SK-N-SH (cell line): ENCODE measurements around the gene DUSP9. TPM values are rescaled to one million over a fixed set of nuclear protein-coding genes. Genes with fewer than 3 reads are reported as not detected.
A peak's percentile ranks its signal among the peaks of the same experiment; 100 is the strongest.

Experiments used
- CTCF ChIA-PET: fragments of 300-600, 350-600 bp; formaldehyde crosslinking; extraction: SDS; loops from one replicate; lab custom pipeline; 2021; lab: Yijun Ruan, JAX
- POLR2A ChIA-PET: fragments of 350-600 bp; sonication (Branson Sonifier 250); formaldehyde crosslinking; extraction: SDS; loops from one replicate; lab custom pipeline; 2020; ENCODE audit warnings: antibody characterized with exemption, inconsistent platforms; lab: Yijun Ruan, JAX
- DNase-seq: peaks from one replicate; pipeline ENCODE4 v3.0.0; 2012
- H2AFZ ChIP-seq: fragments of 200-600 bp; sonication (generic); 2 replicates; pipeline ENCODE4 v1.8.1; 2016; ENCODE audit warnings: antibody characterized with exemption, mild to moderate bottlenecking, low read depth
- H3F3A ChIP-seq: fragments of 200-600 bp; sonication (generic); replicated peaks from 2 replicates; pipeline ENCODE3; 2016; ENCODE audit warnings: antibody characterized with exemption, mild to moderate bottlenecking; ENCODE audit not compliant: insufficient read depth
- H3K27ac ChIP-seq, 2 experiments: fragments of 200-500 bp in 1 of 2; fragments of 200-600 bp in 1 of 2; sonication (Bioruptor generic) in 1 of 2; sonication (generic), shearing (Covaris generic) in 1 of 2; 2 replicates each; pipeline versions ENCODE4 v1.5.1 to v1.6.1; 2014 to 2016; ENCODE audit warnings: low read depth in 2 of 2, inconsistent platforms in 1 of 2, low read length in 1 of 2, mild to moderate bottlenecking in 1 of 2, mixed read lengths in 1 of 2
- H3K27me3 ChIP-seq: fragments of 200-600 bp; sonication (generic), shearing (Covaris generic); 2 replicates; pipeline ENCODE4 v1.6.1; 2016; ENCODE audit warnings: mixed run types; ENCODE audit not compliant: insufficient read depth
- H3K36me3 ChIP-seq, 2 experiments: fragments of 200-500 bp in 1 of 2; fragments of 200-600 bp in 1 of 2; sonication (Bioruptor generic) in 1 of 2; sonication (generic) in 1 of 2; replicated peaks in 1 of 2; 2 replicates each; pipeline versions ENCODE3 to v1.5.1; 2014 to 2016; ENCODE audit warnings: low read length in 1 of 2, mild to moderate bottlenecking in 1 of 2; ENCODE audit not compliant: insufficient read depth in 2 of 2, control insufficient read depth in 1 of 2
- H3K4me1 ChIP-seq, 2 experiments: fragments of 200-500 bp in 1 of 2; fragments of 200-600 bp in 1 of 2; sonication (Bioruptor generic) in 1 of 2; sonication (generic), shearing (Covaris generic) in 1 of 2; 2 replicates each; pipeline versions ENCODE4 v1.5.1 to v1.6.1; 2014 to 2016; ENCODE audit warnings: low read depth in 1 of 2, low read length in 1 of 2, mixed run types in 1 of 2; ENCODE audit not compliant: insufficient read depth in 2 of 2, control insufficient read depth in 1 of 2
- H3K4me2 ChIP-seq: fragments of 200-600 bp; sonication (generic), shearing (Covaris generic); 2 replicates; pipeline ENCODE4 v1.6.1; 2017; ENCODE audit warnings: mixed run types
- H3K4me3 ChIP-seq, 2 experiments: fragments of 200-500 bp in 1 of 2; fragments of 200-600 bp in 1 of 2; sonication (Bioruptor generic) in 1 of 2; sonication (generic), shearing (Covaris generic) in 1 of 2; 2 replicates each; pipeline versions ENCODE4 v1.5.1 to v1.8.1; 2014 to 2016; ENCODE audit warnings: low read depth in 2 of 2, inconsistent platforms in 1 of 2, low read length in 1 of 2, mild to moderate bottlenecking in 1 of 2, mixed read lengths in 1 of 2, moderate library complexity in 1 of 2
- H3K79me2 ChIP-seq: fragments of 200-600 bp; sonication (generic); 2 replicates; pipeline ENCODE4 v1.8.1; 2017; ENCODE audit warnings: mild to moderate bottlenecking; ENCODE audit not compliant: insufficient read depth
- H3K9ac ChIP-seq: fragments of 200-600 bp; sonication (generic); 2 replicates; pipeline ENCODE4 v1.6.1; 2017; ENCODE audit warnings: mixed run types
- H3K9me2 ChIP-seq: fragments of 200-600 bp; sonication (generic); 2 replicates; pipeline ENCODE4 v1.6.1; 2017; ENCODE audit warnings: mixed run types
- H3K9me3 ChIP-seq: fragments of 200-600 bp; sonication (generic); 2 replicates; pipeline ENCODE4 v1.6.1; 2017; ENCODE audit warnings: mixed run types, mild to moderate bottlenecking, moderate library complexity
- H4K20me1 ChIP-seq: fragments of 200-600 bp; sonication (generic); 2 replicates; pipeline ENCODE4 v1.6.1; 2017; ENCODE audit warnings: mild to moderate bottlenecking, mixed run types; ENCODE audit not compliant: insufficient read depth
- ELF1 ChIP-seq: IDR thresholded peaks from 2 replicates; pipeline ENCODE4 v1.4.0; 2012
- EP300 ChIP-seq, 2 experiments: IDR thresholded peaks; 2 replicates each; pipeline versions ENCODE4 v1.4.0 to v1.6.1; 2012; ENCODE audit warnings: borderline replicate concordance in 1 of 2, low read depth in 1 of 2, low read length in 1 of 2
- FOSL2 ChIP-seq: IDR thresholded peaks from 2 replicates; pipeline ENCODE4 v1.4.0; 2012; ENCODE audit warnings: low read depth, mild to moderate bottlenecking, moderate library complexity, borderline replicate concordance
- FOXJ3 ChIP-seq: sonication (generic); formaldehyde crosslinking; IDR thresholded peaks from 2 replicates; pipeline ENCODE4 v1.5.1; 2020; ENCODE audit warnings: mild to moderate bottlenecking, missing genetic modification reagents
- FOXM1 ChIP-seq: IDR thresholded peaks from 2 replicates; pipeline ENCODE4 v1.4.0; 2012; ENCODE audit warnings: low read depth, mild to moderate bottlenecking
- GABPA ChIP-seq: IDR thresholded peaks from 2 replicates; pipeline ENCODE4 v1.4.0; 2012; ENCODE audit warnings: low read depth, mild to moderate bottlenecking
- GATA2 ChIP-seq: sonication (generic); formaldehyde crosslinking; IDR thresholded peaks from 2 replicates; pipeline ENCODE4 v1.5.0; 2020; ENCODE audit warnings: mild to moderate bottlenecking, missing genetic modification reagents
- MEF2A ChIP-seq: IDR thresholded peaks from 2 replicates; pipeline ENCODE4 v1.4.0; 2012; ENCODE audit warnings: low read depth, borderline replicate concordance
- MXI1 ChIP-seq: IDR thresholded peaks from 2 replicates; pipeline ENCODE4 v1.6.1; 2012; ENCODE audit warnings: mild to moderate bottlenecking, low read depth, low read length, improper control_type of control experiment
- NRF1 ChIP-seq: IDR thresholded peaks from 2 replicates; pipeline ENCODE4 v1.6.1; 2012; ENCODE audit warnings: low read depth, mild to moderate bottlenecking, low read length
- POLR2AphosphoS5 ChIP-seq: IDR thresholded peaks from 2 replicates; pipeline ENCODE4 v1.6.1; 2012; ENCODE audit warnings: low read depth, low read length
- RAD21 ChIP-seq: IDR thresholded peaks from 2 replicates; pipeline ENCODE4 v1.6.1; 2012; ENCODE audit warnings: mild to moderate bottlenecking, low read length
- RFX5 ChIP-seq: IDR thresholded peaks from 2 replicates; pipeline ENCODE4 v1.6.1; 2012; ENCODE audit warnings: mild to moderate bottlenecking, improper control_type of control experiment, low read length
- SMC3 ChIP-seq: IDR thresholded peaks from 2 replicates; pipeline ENCODE4 v1.6.1; 2012; ENCODE audit warnings: low read depth, low read length, improper control_type of control experiment
- WGBS: methylation state at CpG from one replicate; pipeline ENCODE4 v1.1.6; 2017; ENCODE audit warnings: low lambda C conversion rate; 5-methylcytosine and 5-hydroxymethylcytosine counted together
- polyA plus RNA-seq, 3 experiments: library from polyadenylated mRNA; depleted of rRNA; stranded (reverse); fragments of >200 nt; gene quantifications; 2 replicates each; pipeline ENCODE4 v1.2.3, GENCODE V29; 2012
- TF ChIP-seq, protein P1 (sequence below): fragments of 200-600 bp; sonication (generic); IDR thresholded peaks from 2 replicates; pipeline ENCODE4 v1.6.1; 2017; ENCODE audit warnings: antibody characterized with exemption, mild to moderate bottlenecking, moderate library complexity
- TF ChIP-seq, protein P2 (sequence below): fragments of 150-350 bp; IDR thresholded peaks from 2 replicates; pipeline ENCODE4 v1.6.1; 2017; ENCODE audit warnings: antibody characterized with exemption, low read length, low read depth, borderline replicate concordance
- TF ChIP-seq, protein P3 (sequence below): fragments of 150-350 bp; IDR thresholded peaks from 2 replicates; pipeline ENCODE4 v1.6.1; 2016; ENCODE audit warnings: mild to moderate bottlenecking, low read depth, low read length
- TF ChIP-seq, protein P4 (sequence below): IDR thresholded peaks from 2 replicates; pipeline ENCODE4 v1.4.0; 2012; ENCODE audit warnings: low read depth, borderline replicate concordance
- TF ChIP-seq, protein P5 (sequence below): IDR thresholded peaks from 2 replicates; pipeline ENCODE4; 2012

DUSP9 gene
- polyA plus RNA-seq, 1 of the 3 experiments (the other 2 are of a cell fraction), result 0.05 TPM

DNA sequence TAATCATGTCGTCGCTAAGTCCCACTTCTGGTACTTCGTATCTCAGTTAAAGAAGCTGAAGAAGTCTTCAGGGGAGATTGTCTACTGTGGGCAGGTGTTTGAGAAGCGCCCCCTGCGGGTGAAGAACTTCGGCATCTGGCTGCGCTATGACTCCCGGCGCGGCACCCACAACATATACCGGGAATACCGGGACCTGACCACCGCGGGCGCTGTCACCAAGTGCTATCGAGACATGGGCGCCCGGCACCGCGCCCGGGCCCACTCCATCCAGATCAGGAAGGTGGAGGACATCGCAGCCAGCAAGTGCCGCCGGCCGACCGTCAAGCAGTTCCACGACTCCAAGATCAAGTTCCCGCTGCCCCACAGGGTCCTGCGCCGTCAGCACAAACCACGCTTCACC lies 15.3 kb downstream of the DUSP9 start:
- H3K4me3 ChIP-seq, result no peak overlapping the region
- H3K79me2 ChIP-seq, result no peaks in the 10 kb centered on the region
- no peak overlapping the region for H3K9ac ChIP-seq
- no peak overlapping the region for H3K27ac ChIP-seq
- no peaks in the 10 kb centered on the region for H3K9me2 ChIP-seq
- 0 out of 2 replicates have a peak, but pooled peaks cover 9% of the 10 kb centered on the region for H3K9me3 ChIP-seq
- peak; percentile 27 for DNase-seq
- WGBS, result 19% methylated on average over 19 of the region's 31 CpGs
- TF ChIP-seq RAD21 (0 out of 2 replicates have a peak, but pooled peaks have one; percentile 7), SMC3 (0 out of 2 replicates have a peak, but pooled peaks have one; percentile 18), EP300 (IDR thresholded peaks at IDR 0.05; ENCODE audit: borderline replicate concordance in 1 of 2, low read depth in 1 of 2, low read length in 1 of 2) (no peak)
- TF ChIP-seq, protein P1, sequence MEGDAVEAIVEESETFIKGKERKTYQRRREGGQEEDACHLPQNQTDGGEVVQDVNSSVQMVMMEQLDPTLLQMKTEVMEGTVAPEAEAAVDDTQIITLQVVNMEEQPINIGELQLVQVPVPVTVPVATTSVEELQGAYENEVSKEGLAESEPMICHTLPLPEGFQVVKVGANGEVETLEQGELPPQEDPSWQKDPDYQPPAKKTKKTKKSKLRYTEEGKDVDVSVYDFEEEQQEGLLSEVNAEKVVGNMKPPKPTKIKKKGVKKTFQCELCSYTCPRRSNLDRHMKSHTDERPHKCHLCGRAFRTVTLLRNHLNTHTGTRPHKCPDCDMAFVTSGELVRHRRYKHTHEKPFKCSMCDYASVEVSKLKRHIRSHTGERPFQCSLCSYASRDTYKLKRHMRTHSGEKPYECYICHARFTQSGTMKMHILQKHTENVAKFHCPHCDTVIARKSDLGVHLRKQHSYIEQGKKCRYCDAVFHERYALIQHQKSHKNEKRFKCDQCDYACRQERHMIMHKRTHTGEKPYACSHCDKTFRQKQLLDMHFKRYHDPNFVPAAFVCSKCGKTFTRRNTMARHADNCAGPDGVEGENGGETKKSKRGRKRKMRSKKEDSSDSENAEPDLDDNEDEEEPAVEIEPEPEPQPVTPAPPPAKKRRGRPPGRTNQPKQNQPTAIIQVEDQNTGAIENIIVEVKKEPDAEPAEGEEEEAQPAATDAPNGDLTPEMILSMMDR, result peak; percentile 38
- no peak overlapping the region for H2AFZ ChIP-seq
- no peaks in the 10 kb centered on the region for H3K4me1 ChIP-seq
- no peak overlapping the region for H3K4me2 ChIP-seq
- no peaks in the 10 kb centered on the region for H4K20me1 ChIP-seq
- ChIA-PET POLR2A (no interaction called here), CTCF (interaction anchor here (0.9 to 10.5 kb wide), 6 partner anchors 11 to 123 kb away, joined by 3 to 128 read pairs (median 6); no protein-coding TSS in a partner anchor)
- H3K27me3 ChIP-seq, result peaks cover 10% of the 10 kb centered on the region; the same call in 1 of the 2 replicates
- no peaks in the 10 kb centered on the region for H3F3A ChIP-seq
- H3K36me3 ChIP-seq, result no peaks in the 10 kb centered on the region

DNA sequence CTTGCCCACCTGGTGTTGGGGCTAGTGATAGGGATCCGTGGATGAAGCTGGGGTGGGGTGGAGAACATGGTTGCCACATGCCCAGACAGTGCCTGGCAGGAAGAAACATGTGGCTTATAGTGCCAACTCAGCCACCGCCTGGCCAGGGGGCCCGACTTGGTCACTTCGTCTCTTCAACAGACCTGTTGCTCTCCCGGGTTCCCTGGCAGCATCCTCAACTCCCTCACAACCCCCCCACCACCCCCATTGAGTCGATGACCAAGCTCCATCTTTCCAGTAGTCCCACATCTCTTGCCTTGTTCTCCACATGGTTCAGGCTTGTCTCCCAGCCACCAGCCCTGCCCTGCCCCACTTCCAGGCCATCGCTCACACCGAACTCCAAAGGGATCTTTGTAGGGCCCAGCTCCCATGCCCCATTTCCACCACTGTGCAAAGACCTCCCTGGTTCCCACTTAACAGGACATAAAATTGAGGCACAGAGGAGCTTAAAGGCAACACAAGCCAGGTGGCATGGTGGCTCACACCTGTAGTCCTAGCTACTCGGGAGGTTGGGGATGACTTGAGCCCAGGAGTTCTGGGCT lies 18.8 kb downstream of the DUSP9 start:
- DNase-seq, result no peak
- Histone ChIP-seq H3K79me2 (no peaks in the 10 kb centered on the region), H3K4me3 (no peak overlapping the region), H3K9me3 (0 out of 2 replicates have a peak, but pooled peaks cover 9% of the 10 kb centered on the region), H4K20me1 (no peaks in the 10 kb centered on the region), H3K9me2 (no peaks in the 10 kb centered on the region), H3K9ac (no peak overlapping the region), H2AFZ (no peak overlapping the region), H3K4me1 (peaks cover 0 to 3% of the 10 kb centered on the region in 2 experiments; a peak in 1 of 4 replicates), H3K27me3 (peaks cover 6% of the 10 kb centered on the region; the same call in 1 of the 2 replicates), H3K4me2 (no peak overlapping the region), H3F3A (no peaks in the 10 kb centered on the region), H3K36me3 (no peaks in the 10 kb centered on the region), H3K27ac (no peak overlapping the region)
- ChIA-PET POLR2A (no interaction called here), CTCF (interaction anchor here (2.0 to 10.5 kb wide), 6 partner anchors 9 to 126 kb away, joined by 8 to 128 read pairs (median 74); partner anchors contain the start of gene DUSP9)
- WGBS, result 40% methylated on average over 9 of the region's 9 CpGs
- TF ChIP-seq POLR2AphosphoS5 (no peak), FOSL2 (no peak), FOXJ3 (CRISPR knock-in tag) (no peak), FOXM1 (no peak), MEF2A (no peak), GATA2 (no peak), NRF1 (no peak), EP300 (IDR thresholded peaks at IDR 0.05; ENCODE audit: borderline replicate concordance in 1 of 2, low read depth in 1 of 2, low read length in 1 of 2) (no peak), GABPA (no peak), ELF1 (no peak), MXI1 (no peak), RFX5 (no peak)
- TF ChIP-seq, protein P2, sequence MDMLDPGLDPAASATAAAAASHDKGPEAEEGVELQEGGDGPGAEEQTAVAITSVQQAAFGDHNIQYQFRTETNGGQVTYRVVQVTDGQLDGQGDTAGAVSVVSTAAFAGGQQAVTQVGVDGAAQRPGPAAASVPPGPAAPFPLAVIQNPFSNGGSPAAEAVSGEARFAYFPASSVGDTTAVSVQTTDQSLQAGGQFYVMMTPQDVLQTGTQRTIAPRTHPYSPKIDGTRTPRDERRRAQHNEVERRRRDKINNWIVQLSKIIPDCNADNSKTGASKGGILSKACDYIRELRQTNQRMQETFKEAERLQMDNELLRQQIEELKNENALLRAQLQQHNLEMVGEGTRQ, result no peak
- TF ChIP-seq, protein P1, result no peak
- TF ChIP-seq, protein P3, sequence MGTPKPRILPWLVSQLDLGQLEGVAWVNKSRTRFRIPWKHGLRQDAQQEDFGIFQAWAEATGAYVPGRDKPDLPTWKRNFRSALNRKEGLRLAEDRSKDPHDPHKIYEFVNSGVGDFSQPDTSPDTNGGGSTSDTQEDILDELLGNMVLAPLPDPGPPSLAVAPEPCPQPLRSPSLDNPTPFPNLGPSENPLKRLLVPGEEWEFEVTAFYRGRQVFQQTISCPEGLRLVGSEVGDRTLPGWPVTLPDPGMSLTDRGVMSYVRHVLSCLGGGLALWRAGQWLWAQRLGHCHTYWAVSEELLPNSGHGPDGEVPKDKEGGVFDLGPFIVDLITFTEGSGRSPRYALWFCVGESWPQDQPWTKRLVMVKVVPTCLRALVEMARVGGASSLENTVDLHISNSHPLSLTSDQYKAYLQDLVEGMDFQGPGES, result no peak
- TF ChIP-seq, protein P4, sequence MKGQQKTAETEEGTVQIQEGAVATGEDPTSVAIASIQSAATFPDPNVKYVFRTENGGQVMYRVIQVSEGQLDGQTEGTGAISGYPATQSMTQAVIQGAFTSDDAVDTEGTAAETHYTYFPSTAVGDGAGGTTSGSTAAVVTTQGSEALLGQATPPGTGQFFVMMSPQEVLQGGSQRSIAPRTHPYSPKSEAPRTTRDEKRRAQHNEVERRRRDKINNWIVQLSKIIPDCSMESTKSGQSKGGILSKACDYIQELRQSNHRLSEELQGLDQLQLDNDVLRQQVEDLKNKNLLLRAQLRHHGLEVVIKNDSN, result no peak
- TF ChIP-seq, protein P5, sequence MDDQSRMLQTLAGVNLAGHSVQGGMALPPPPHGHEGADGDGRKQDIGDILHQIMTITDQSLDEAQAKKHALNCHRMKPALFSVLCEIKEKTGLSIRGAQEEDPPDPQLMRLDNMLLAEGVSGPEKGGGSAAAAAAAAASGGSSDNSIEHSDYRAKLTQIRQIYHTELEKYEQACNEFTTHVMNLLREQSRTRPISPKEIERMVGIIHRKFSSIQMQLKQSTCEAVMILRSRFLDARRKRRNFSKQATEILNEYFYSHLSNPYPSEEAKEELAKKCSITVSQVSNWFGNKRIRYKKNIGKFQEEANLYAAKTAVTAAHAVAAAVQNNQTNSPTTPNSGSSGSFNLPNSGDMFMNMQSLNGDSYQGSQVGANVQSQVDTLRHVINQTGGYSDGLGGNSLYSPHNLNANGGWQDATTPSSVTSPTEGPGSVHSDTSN, result no peak
